Measurements from ENCODE around the gene KLHL5.

The KLHL5 gene

GRCh38 chr4:39047681-39048080 lies 14.4 kb upstream of the KLHL5 start:
- TF ChIP-seq CTCF (conservative IDR thresholded peaks at IDR 0.05; ENCODE audit: low read length) (no peak), EZH2phosphoT487 (IDR thresholded peaks at IDR 0.05; ENCODE audit: borderline replicate concordance) (no peak)
- Histone ChIP-seq H4K20me1 (ENCODE audit: insufficient read depth, low read length, poor library complexity, severe bottlenecking) (peaks cover 32% of the 10 kb centered on the region), H2AFZ (ENCODE audit: low read length) (no peak overlapping the region), H3K27me3 (ENCODE audit: insufficient read depth, low read length, poor library complexity, severe bottlenecking) (no peaks in the 10 kb centered on the region), H3K9me3 (ENCODE audit: insufficient read depth, low read depth, low read length) (no peaks in the 10 kb centered on the region), H3K36me3 (ENCODE audit: insufficient read depth, low read length) (no peaks in the 10 kb centered on the region), H3K4me2 (ENCODE audit: low read depth, low read length, poor library complexity, severe bottlenecking) (peak overlapping the region; percentile 87), H3K9me2 (replicated peaks; ENCODE audit: low read depth, low read length) (no peaks in the 10 kb centered on the region), H3K79me2 (ENCODE audit: insufficient read depth, low read length) (peaks cover 65% of the 10 kb centered on the region), H3K9ac (ENCODE audit: low read depth, low read length, poor library complexity, severe bottlenecking) (peak overlapping the region; percentile 56), H3K4me1 (ENCODE audit: insufficient read depth, low read length, poor library complexity, severe bottlenecking) (peaks cover 44% of the 10 kb centered on the region), H3F3A (ENCODE audit: low read depth) (no peaks in the 10 kb centered on the region), H3K4me3 (ENCODE audit: low read length, poor library complexity, severe bottlenecking) (peak overlapping the region; percentile 76)

- peak overlapping the region; percentile 76 for H3K4me3 ChIP-seq (ENCODE audit: low read length, poor library complexity, severe bottlenecking)
- no peaks in the 10 kb centered on the region for H3K27me3 ChIP-seq (ENCODE audit: insufficient read depth, low read length, poor library complexity, severe bottlenecking)
- peak overlapping the region; percentile 87 for H3K4me2 ChIP-seq (ENCODE audit: low read depth, low read length, poor library complexity, severe bottlenecking)
- no peaks in the 10 kb centered on the region for H3K9me3 ChIP-seq (ENCODE audit: insufficient read depth, low read depth, low read length)
- no peaks in the 10 kb centered on the region for H3K36me3 ChIP-seq (ENCODE audit: insufficient read depth, low read length)
- no peak overlapping the region for H2AFZ ChIP-seq (ENCODE audit: low read length)
- peaks cover 35% of the 10 kb centered on the region for H4K20me1 ChIP-seq (ENCODE audit: insufficient read depth, low read length, poor library complexity, severe bottlenecking)
- H3K4me1 ChIP-seq (ENCODE audit: insufficient read depth, low read length, poor library complexity, severe bottlenecking): peaks cover 42% of the 10 kb centered on the region
- peak overlapping the region; percentile 56 for H3K9ac ChIP-seq (ENCODE audit: low read depth, low read length, poor library complexity, severe bottlenecking)
- H3K9me2 ChIP-seq (replicated peaks; ENCODE audit: low read depth, low read length): no peaks in the 10 kb centered on the region
- TF ChIP-seq EZH2phosphoT487 (IDR thresholded peaks at IDR 0.05; ENCODE audit: borderline replicate concordance): no peak
- peaks cover 71% of the 10 kb centered on the region for H3K79me2 ChIP-seq (ENCODE audit: insufficient read depth, low read length)
- H3F3A ChIP-seq (ENCODE audit: low read depth): no peaks in the 10 kb centered on the region
Measured at GRCh38 chr4:39048311-39048710, 13.7 kb upstream of the KLHL5 start.

GRCh38 chr4:39050590-39050989 lies 11.4 kb upstream of the KLHL5 start:
- Histone ChIP-seq H3F3A (ENCODE audit: low read depth) (no peaks in the 10 kb centered on the region), H4K20me1 (ENCODE audit: insufficient read depth, low read length, poor library complexity, severe bottlenecking) (peaks cover 43% of the 10 kb centered on the region), H3K4me2 (ENCODE audit: low read depth, low read length, poor library complexity, severe bottlenecking) (peak overlapping the region; percentile 33), H2AFZ (ENCODE audit: low read length) (no peak overlapping the region), H3K9me3 (ENCODE audit: insufficient read depth, low read depth, low read length) (no peaks in the 10 kb centered on the region), H3K4me1 (ENCODE audit: insufficient read depth, low read length, poor library complexity, severe bottlenecking) (peaks cover 50% of the 10 kb centered on the region), H3K36me3 (ENCODE audit: insufficient read depth, low read length) (no peaks in the 10 kb centered on the region), H3K9ac (ENCODE audit: low read depth, low read length, poor library complexity, severe bottlenecking) (peak overlapping the region; percentile 9), H3K9me2 (replicated peaks; ENCODE audit: low read depth, low read length) (no peaks in the 10 kb centered on the region), H3K27me3 (ENCODE audit: insufficient read depth, low read length, poor library complexity, severe bottlenecking) (no peaks in the 10 kb centered on the region), H3K79me2 (ENCODE audit: insufficient read depth, low read length) (peaks cover 89% of the 10 kb centered on the region), H3K4me3 (ENCODE audit: low read length, poor library complexity, severe bottlenecking) (peak overlapping the region; percentile 13)
- TF ChIP-seq EZH2phosphoT487 (IDR thresholded peaks at IDR 0.05; ENCODE audit: borderline replicate concordance) (no peak), CTCF (conservative IDR thresholded peaks at IDR 0.05; ENCODE audit: low read length) (no peak)

- no peak overlapping the region for H3K9ac ChIP-seq (ENCODE audit: low read depth, low read length, poor library complexity, severe bottlenecking)
- H3K9me2 ChIP-seq (replicated peaks; ENCODE audit: low read depth, low read length): no peaks in the 10 kb centered on the region
- H3K36me3 ChIP-seq (ENCODE audit: insufficient read depth, low read length): no peaks in the 10 kb centered on the region
- no peak overlapping the region for H2AFZ ChIP-seq (ENCODE audit: low read length)
- H3K27me3 ChIP-seq (ENCODE audit: insufficient read depth, low read length, poor library complexity, severe bottlenecking): no peaks in the 10 kb centered on the region
- H3K4me3 ChIP-seq (ENCODE audit: low read length, poor library complexity, severe bottlenecking): no peak overlapping the region
- no peaks in the 10 kb centered on the region for H3K9me3 ChIP-seq (ENCODE audit: insufficient read depth, low read depth, low read length)
- no peaks in the 10 kb centered on the region for H3F3A ChIP-seq (ENCODE audit: low read depth)
- H3K4me2 ChIP-seq (ENCODE audit: low read depth, low read length, poor library complexity, severe bottlenecking): peak overlapping the region; percentile 2
- H4K20me1 ChIP-seq (ENCODE audit: insufficient read depth, low read length, poor library complexity, severe bottlenecking): peaks cover 38% of the 10 kb centered on the region
- no peak for TF ChIP-seq EZH2phosphoT487 (IDR thresholded peaks at IDR 0.05; ENCODE audit: borderline replicate concordance)
- TF ChIP-seq CTCF (conservative IDR thresholded peaks at IDR 0.05; ENCODE audit: low read length): no peak
- H3K4me1 ChIP-seq (ENCODE audit: insufficient read depth, low read length, poor library complexity, severe bottlenecking): peaks cover 44% of the 10 kb centered on the region
- peaks cover 89% of the 10 kb centered on the region for H3K79me2 ChIP-seq (ENCODE audit: insufficient read depth, low read length)
Measured at GRCh38 chr4:39051492-39051891, 10.5 kb upstream of the KLHL5 start.

Measured in Loucy (cell line).